ENCODE data around the gene ABI1. TPM values are rescaled to one million over a fixed set of nuclear protein-coding genes. Genes with fewer than 3 reads are reported as not detected.

ABI1 gene
- 78.3 and 80.5 TPM in 2 replicates for total RNA-seq
- 106 TPM for total RNA-seq (2013)
- polyA plus RNA-seq: 37.8 and 50.0 TPM in 2 replicates
- 53.0 and 64.1 TPM in 2 replicates for polyA minus RNA-seq

GRCh38 chr10:26860443-26861204 lies at the start of gene ABI1:
TSS of gene ABI1 (minus strand) at chr10:26860958. CDS start at chr10:26860863, 95 bp downstream.
- under 1% methylated on average over 48 of the region's 59 CpGs for WGBS (ENCODE audit: insufficient coverage)
- POLR2A ChIA-PET: interaction anchor here (0.7 to 1.0 kb wide), 7 partner anchors 9 to 411 kb away, joined by 3 to 7 read pairs (median 3); partner anchors contain the start of gene YME1L1
- H3K4me1 Mint-ChIP-seq: peaks cover 34% of the 10 kb centered on the region
- Histone ChIP-seq H2AFZ (ENCODE audit: insufficient read depth, low read depth, low read length, poor library complexity, severe bottlenecking) (peak within 1 kb of the TSS; percentile 76), H3K27me3 (replicated peaks in 1 of 4; ENCODE audit: control extremely low read depth in 1 of 4, control insufficient read depth in 3 of 4, insufficient read depth in 4 of 4, low read length in 3 of 4) (no peaks in the 10 kb centered on the region), H3K9me3 (ENCODE audit: control extremely low read depth in 1 of 3, control insufficient read depth in 2 of 3, insufficient read depth in 1 of 3, low read length in 2 of 3) (no peaks in the 10 kb centered on the region), H3K4me3 (ENCODE audit: control extremely low read depth in 1 of 5, extremely low read depth in 1 of 5, insufficient read depth in 1 of 5, low read depth in 2 of 5, low read length in 4 of 5) (peak within 1 kb of the TSS; percentile 89 to 100 (median 99)), H3K9ac (ENCODE audit: low read length) (peak within 1 kb of the TSS; percentile 92), H3K79me2 (ENCODE audit: control insufficient read depth, insufficient read depth, low read length) (peaks cover 51% of the 10 kb centered on the region), H3K4me1 (ENCODE audit: control insufficient read depth in 2 of 2, insufficient read depth in 2 of 2, low read length in 2 of 2) (peaks cover 38% of the 10 kb centered on the region in 2 donors), H3K36me3 (replicated peaks in 1 of 2; ENCODE audit: control extremely low read depth in 1 of 2, control insufficient read depth in 1 of 2, extremely low read depth in 1 of 2, insufficient read depth in 2 of 2, low read length in 1 of 2) (no peaks in the 10 kb centered on the region), H3K27ac (ENCODE audit: low read length in 2 of 2) (peak within 1 kb of the TSS; percentile 88 to 94), H3K4me2 (replicated peaks; ENCODE audit: low read depth, low read length, poor library complexity, severe bottlenecking) (peak within 1 kb of the TSS; percentile 84), H4K20me1 (ENCODE audit: control insufficient read depth, insufficient read depth, low read length, poor library complexity, severe bottlenecking) (peaks cover 37% of the 10 kb centered on the region)
- CTCF ChIA-PET: interaction anchor here (0.6 to 2.6 kb wide), 19 partner anchors 9 to 493 kb away, joined by 3 to 21 read pairs (median 5); no protein-coding TSS in a partner anchor
- H3K27ac Mint-ChIP-seq: peak within 1 kb of the TSS; percentile 98
- ATAC-seq (ENCODE audit: low read depth) (peak; percentile 90), DNase-seq (peak; percentile 100)
- TF ChIP-seq EZH2 (IDR thresholded peaks at IDR 0.05; ENCODE audit: borderline replicate concordance, insufficient read depth, low read depth, low read length, poor library complexity, severe bottlenecking) (no peak), CTCF (IDR thresholded peaks at IDR 0.05) (no peak)
- intact Hi-C loops (cut with micrococcal nuclease): loop anchor here (1.0 to 10.0 kb wide), 8 partner anchors 22 to 416 kb away; partner anchors contain the start of genes ANKRD26, MASTL and PDSS1
- H3K27me3 Mint-ChIP-seq: no peaks in the 10 kb centered on the region
- H3K9me3 Mint-ChIP-seq (ENCODE audit: insufficient read depth): no peaks in the 10 kb centered on the region
- H3K4me3 Mint-ChIP-seq: peak within 1 kb of the TSS; percentile 95

GRCh38 chr10:26909753-26910152 lies 49.0 kb upstream of the ABI1 start:
- no peaks in the 10 kb centered on the region for H3K27me3 ChIP-seq (replicated peaks in 1 of 4; ENCODE audit: control extremely low read depth in 1 of 4, control insufficient read depth in 3 of 4, insufficient read depth in 4 of 4, low read length in 3 of 4)
- WGBS (ENCODE audit: insufficient coverage): no CpG with 5 or more reads among the region's 2 CpGs
- H3K36me3 ChIP-seq (replicated peaks in 1 of 2; ENCODE audit: control extremely low read depth in 1 of 2, control insufficient read depth in 1 of 2, extremely low read depth in 1 of 2, insufficient read depth in 2 of 2, low read length in 1 of 2): no peaks in the 10 kb centered on the region
- peaks cover 8% of the 10 kb centered on the region for H3K4me1 Mint-ChIP-seq
- intact Hi-C loops (cut with micrococcal nuclease): no loop called here
- H3K27ac Mint-ChIP-seq: no peak overlapping the region
- TF ChIP-seq EZH2 (IDR thresholded peaks at IDR 0.05; ENCODE audit: borderline replicate concordance, insufficient read depth, low read depth, low read length, poor library complexity, severe bottlenecking) (no peak), CTCF (IDR thresholded peaks at IDR 0.05) (no peak)
- no peak overlapping the region for H3K27ac ChIP-seq (ENCODE audit: low read length in 2 of 2)
- H3K9ac ChIP-seq (ENCODE audit: low read length): no peak overlapping the region
- CTCF ChIA-PET: interaction anchor here (0.6 kb wide), 2 partner anchors 93 to 183 kb away, joined by 3 to 4 read pairs; no protein-coding TSS in a partner anchor
- no peak overlapping the region for H3K4me3 Mint-ChIP-seq
- no peak overlapping the region for H2AFZ ChIP-seq (ENCODE audit: insufficient read depth, low read depth, low read length, poor library complexity, severe bottlenecking)
- POLR2A ChIA-PET: no interaction called here
- peaks cover 0 to 7% (median 0%) of the 10 kb centered on the region in 3 donors for H3K9me3 ChIP-seq (ENCODE audit: control extremely low read depth in 1 of 3, control insufficient read depth in 2 of 3, insufficient read depth in 1 of 3, low read length in 2 of 3)
- no peak for ATAC-seq (ENCODE audit: low read depth)
- H3K4me3 ChIP-seq (ENCODE audit: control extremely low read depth in 1 of 5, extremely low read depth in 1 of 5, insufficient read depth in 1 of 5, low read depth in 2 of 5, low read length in 4 of 5): no peak overlapping the region
- H3K4me1 ChIP-seq (ENCODE audit: control insufficient read depth in 2 of 2, insufficient read depth in 2 of 2, low read length in 2 of 2): peaks cover 6 to 8% of the 10 kb centered on the region in 2 donors
- no peaks in the 10 kb centered on the region for H3K27me3 Mint-ChIP-seq
- H4K20me1 ChIP-seq (ENCODE audit: control insufficient read depth, insufficient read depth, low read length, poor library complexity, severe bottlenecking): no peaks in the 10 kb centered on the region
- no peaks in the 10 kb centered on the region for H3K9me3 Mint-ChIP-seq (ENCODE audit: insufficient read depth)
- H3K79me2 ChIP-seq (ENCODE audit: control insufficient read depth, insufficient read depth, low read length): no peaks in the 10 kb centered on the region
- no peak for DNase-seq
- H3K4me2 ChIP-seq (replicated peaks; ENCODE audit: low read depth, low read length, poor library complexity, severe bottlenecking): no peak overlapping the region

Measured in B cell (primary cell).